K562 (cell line): ENCODE results near the gene TYMP. TPM values are rescaled to one million over a fixed set of nuclear protein-coding genes. Genes with fewer than 3 reads are reported as not detected.

Source experiments
- ATAC-seq: fragments of 200-7000 bp; cut with Tn5 transposase; 3 replicates; pipeline ENCODE4 v1.9.1; 2020; ENCODE audit warnings: moderate library complexity
- BruUV-seq: library from RNA; stranded (reverse); fragments of 400-500 nt; replicated peaks from 2 replicates; lab custom pipeline; 2021; lab: Mats Ljungman, UMichigan
- CTCF ChIA-PET: fragments of 300-600 bp; formaldehyde crosslinking; extraction: SDS; loops from one replicate; lab custom pipeline; 2021; ENCODE audit warnings: low intra/inter-chr PET ratio; lab: Yijun Ruan, JAX
- POLR2A ChIA-PET: fragments of 300-600, 350-650 bp; sonication (Branson Sonifier 250); formaldehyde crosslinking; extraction: SDS; loops from one replicate; lab custom pipeline; 2021; ENCODE audit warnings: antibody characterized with exemption, inconsistent platforms; lab: Yijun Ruan, JAX
- DNase-seq, 4 experiments: peaks; one replicate each; pipeline versions ENCODE4 v3.0.0 to v3.0.0-alpha.2; 2011 to 2018; ENCODE audit warnings: low spot score in 3 of 4, mixed read lengths in 3 of 4; ENCODE audit errors: extremely low read depth in 1 of 4
- FAIRE-seq: peaks from 2 replicates; lab custom pipeline; 2011; peaks lifted over from hg19 to GRCh38; lab: Jason Lieb, UNC
- H2AFZ ChIP-seq: 2 replicates; pipeline ENCODE4 v1.6.0; 2011; ENCODE audit warnings: low read depth, low read length, control low read depth, inconsistent platforms
- H3K27ac ChIP-seq: fragments of 200-600 bp; 3 replicates; pipeline ENCODE4 v1.8.0; 2011; ENCODE audit warnings: low read depth, mild to moderate bottlenecking, control low read depth, inconsistent platforms, low read length, moderate library complexity, mixed read lengths; ENCODE audit errors: extremely low read depth
- H3K27me3 ChIP-seq, 2 experiments: fragments of 300-600 bp in 1 of 2; 2 replicates in 1 of 2; 3 replicates in 1 of 2; pipeline versions ENCODE4 v1.6.0 to v1.8.0; 2011; ENCODE audit warnings: inconsistent platforms in 2 of 2, low read length in 2 of 2, mild to moderate bottlenecking in 1 of 2, mixed read lengths in 1 of 2, moderate library complexity in 1 of 2; ENCODE audit not compliant: control insufficient read depth in 2 of 2, insufficient read depth in 2 of 2
- H3K36me3 ChIP-seq: fragments of 300-600 bp; 3 replicates; pipeline ENCODE4 v1.8.0; 2011; ENCODE audit warnings: mild to moderate bottlenecking, low read length, inconsistent platforms; ENCODE audit not compliant: control insufficient read depth, insufficient read depth
- H3K4me1 ChIP-seq, 2 experiments: fragments of 200-600 bp in 1 of 2; replicated peaks in 1 of 2; 2 replicates in 1 of 2; 3 replicates in 1 of 2; pipeline versions ENCODE4 v1.5.1 to v1.8.0; 2011; ENCODE audit warnings: inconsistent platforms in 2 of 2, low read length in 2 of 2, mild to moderate bottlenecking in 1 of 2, mixed read lengths in 1 of 2, moderate library complexity in 1 of 2; ENCODE audit not compliant: control insufficient read depth in 2 of 2, insufficient read depth in 2 of 2
- H3K4me2 ChIP-seq: 2 replicates; pipeline ENCODE4 v1.6.1; 2011; ENCODE audit warnings: low read length, control low read depth, inconsistent platforms, mixed read lengths; ENCODE audit not compliant: insufficient read depth
- H3K4me3 ChIP-seq: fragments of 200-600 bp; sonication (generic), shearing (Covaris generic); 2 replicates; pipeline ENCODE4 v1.5.1; 2016; ENCODE audit warnings: control low read depth, inconsistent platforms
- H3K79me2 ChIP-seq: fragments of 200-600 bp; 3 replicates; pipeline ENCODE4 v1.8.0; 2011; ENCODE audit warnings: low read length, inconsistent platforms; ENCODE audit not compliant: control insufficient read depth, insufficient read depth
- H3K9ac ChIP-seq, 2 experiments: 2 replicates each; pipeline versions ENCODE4 v1.6.0 to v1.6.1; 2011; ENCODE audit warnings: low read depth in 2 of 2, low read length in 2 of 2, control low read depth in 1 of 2, inconsistent platforms in 1 of 2, mild to moderate bottlenecking in 1 of 2, mixed read lengths in 1 of 2; ENCODE audit not compliant: insufficient read depth in 1 of 2
- H3K9me1 ChIP-seq: one replicate; pipeline ENCODE4 v1.6.0; 2011; ENCODE audit warnings: inconsistent platforms, mild to moderate bottlenecking, low read length, moderate library complexity; ENCODE audit not compliant: control insufficient read depth, insufficient read depth
- H3K9me3 ChIP-seq: replicated peaks from 2 replicates; pipeline ENCODE4 v1.5.1; 2011; ENCODE audit warnings: low read depth, low read length, inconsistent platforms; ENCODE audit not compliant: control insufficient read depth, insufficient read depth
- H4K20me1 ChIP-seq: replicated peaks from 2 replicates; pipeline ENCODE4 v1.6.1; 2011; ENCODE audit warnings: low read length, inconsistent platforms, mixed read lengths; ENCODE audit not compliant: control insufficient read depth, insufficient read depth
- CBX5 ChIP-seq: IDR thresholded peaks from 2 replicates; pipeline ENCODE4 v1.6.1; 2014; ENCODE audit warnings: low read depth, borderline replicate concordance
- CEBPZ ChIP-seq: fragments of 150-350 bp; IDR thresholded peaks from 2 replicates; pipeline ENCODE4 v1.6.1; 2014; ENCODE audit warnings: low read depth, mild to moderate bottlenecking, low read length, borderline replicate concordance
- FOSL1 ChIP-seq: fragments of 200-800 bp; sonication (Bioruptor generic); conservative IDR thresholded peaks from 2 replicates; pipeline ENCODE4 v1.6.1; 2016; ENCODE audit warnings: missing genetic modification characterization, missing compliant biosample characterization
- HMGXB4 ChIP-seq: sonication (generic); formaldehyde crosslinking; IDR thresholded peaks from 2 replicates; pipeline ENCODE4 v1.8.1; 2023; ENCODE audit warnings: mild to moderate bottlenecking, missing genetic modification reagents
- NFE2L1 ChIP-seq: fragments of 450-650 bp; IDR thresholded peaks from 2 replicates; pipeline ENCODE4 v1.6.1; 2016; ENCODE audit warnings: missing genetic modification characterization, low read depth, mild to moderate bottlenecking, missing compliant biosample characterization, moderate library complexity, borderline replicate concordance
- NFXL1 ChIP-seq: fragments of 450-650 bp; formaldehyde crosslinking; IDR thresholded peaks from 2 replicates; pipeline ENCODE4 v1.4.0; 2021; ENCODE audit warnings: mild to moderate bottlenecking
- NFYB ChIP-seq: IDR thresholded peaks from 2 replicates; pipeline ENCODE4 v1.6.1; 2011; ENCODE audit warnings: mild to moderate bottlenecking, moderate library complexity; ENCODE audit not compliant: insufficient read length; ENCODE audit errors: extremely low read depth
- SIN3A ChIP-seq, 2 experiments: fragments of 150-350 bp in 1 of 2; IDR thresholded peaks; 2 replicates each; pipeline ENCODE4 v1.6.1; 2011 to 2016; ENCODE audit warnings: borderline replicate concordance in 2 of 2, low read depth in 2 of 2, low read length in 2 of 2, mild to moderate bottlenecking in 2 of 2, moderate library complexity in 2 of 2; ENCODE audit not compliant: control insufficient read depth in 1 of 2
- SMAD2 ChIP-seq: fragments of 150-350 bp; IDR thresholded peaks from 2 replicates; pipeline ENCODE4 v1.6.1; 2014; ENCODE audit warnings: low read depth, mild to moderate bottlenecking, low read length
- SRSF7 ChIP-seq: fragments of 200-400 bp; formaldehyde crosslinking; optimal IDR thresholded peaks from 2 replicates; pipeline ENCODE3; 2017; ENCODE audit warnings: mild to moderate bottlenecking, low read depth, low read length
- ZBTB11 ChIP-seq, 3 experiments: fragments of 200-800 bp in 1 of 3; fragments of 250-450 bp in 1 of 3; fragments of 450-650 bp in 1 of 3; sonication (Bioruptor Pico) in 1 of 3; sonication (Bioruptor generic) in 1 of 3; formaldehyde crosslinking in 1 of 3; IDR thresholded peaks; 2 replicates each; pipeline versions ENCODE4 v1.6.1 to v1.8.0; 2016 to 2022; ENCODE audit warnings: mild to moderate bottlenecking in 2 of 3, missing genetic modification characterization in 2 of 3, missing compliant biosample characterization in 1 of 3, moderate library complexity in 1 of 3
- ZNF695 ChIP-seq: fragments of 450-650 bp; formaldehyde crosslinking; IDR thresholded peaks from 2 replicates; pipeline ENCODE4 v1.4.0; 2020; ENCODE audit warnings: mild to moderate bottlenecking, moderate library complexity
- ZNF717 ChIP-seq: fragments of 250-450 bp; sonication (Bioruptor Pico); IDR thresholded peaks from 2 replicates; pipeline ENCODE4 v1.5.0; 2021
- ZNF785 ChIP-seq: fragments of 250-450 bp; sonication (Bioruptor Pico); IDR thresholded peaks from 2 replicates; pipeline ENCODE4 v1.4.0; 2020; ENCODE audit warnings: mild to moderate bottlenecking
- WGBS: fragments of 100-300 bp; shearing (Covaris generic); methylation state at CpG from one replicate; pipeline ENCODE4 v1.1.6; 2016; ENCODE audit warnings: low coverage, mixed read lengths; ENCODE audit not compliant: insufficient coverage; ENCODE audit errors: missing lambda C conversion rate; 5-methylcytosine and 5-hydroxymethylcytosine counted together
- in situ Hi-C: fragments of 300-500 bp; cut with MboI; formaldehyde crosslinking; loops from 4 replicates; pipeline ENCODE4 v1.15.0; 2018; ENCODE audit warnings: inconsistent platforms, mixed read lengths
- intact Hi-C: fragments of 100-400 bp; cut with micrococcal nuclease; formaldehyde crosslinking; loops from 2 replicates; pipeline ENCODE4 v1.14.2; 2022
- polyA plus RNA-seq, 8 experiments: library from polyadenylated mRNA; depleted of rRNA in 4 of 8; stranded (reverse) in 5 of 8; unstranded in 3 of 8; fragments of >200 nt; fragmentation: Nextera tagmentation in 2 of 8; fragmentation: Illumina TruSeq in 1 of 8; extraction: Ambion mirVana in 2 of 8; extraction: Trizol in 1 of 8; gene quantifications; 2 replicates each; pipeline versions ENCODE4 v1.2.1 to v1.2.3, GENCODE V29; 2011 to 2014; ENCODE audit warnings: inconsistent platforms in 1 of 8, missing spikeins in 1 of 8
- total RNA-seq, 7 experiments: library from RNA; depleted of rRNA in 6 of 7; stranded (reverse); fragments of >200 nt in 6 of 7; fragmentation: Illumina TruSeq in 2 of 7; extraction: Trizol in 2 of 7; gene quantifications; 2 replicates each; pipeline versions ENCODE4 v1.2.1 to v1.2.3, GENCODE V29; 2011 to 2021; ENCODE audit warnings: low replicate concordance in 1 of 7

TYMP gene
- total and polyA plus RNA-seq, 9 of the 15 experiments (the other 6 are each of a cell fraction or from before 2014, with no cell fraction given), result 0.03 to 4.0 (median 2.4) TPM; not detected in 4

GRCh38 chr22:50476868-50477267, 52.9 kb downstream of the TYMP start:
- Histone ChIP-seq H3K79me2 (peaks cover 25% of the 10 kb centered on the region), H2AFZ (no peak overlapping the region), H3K27me3 (no peaks in the 10 kb centered on the region), H3K4me2 (no peak overlapping the region), H3K36me3 (0 out of 3 replicates have a peak, but pooled peaks cover 2% of the 10 kb centered on the region), H4K20me1 (peaks cover 22% of the 10 kb centered on the region), H3K9me1 (peaks cover 4% of the 10 kb centered on the region), H3K4me1 (peaks cover 13 to 48% of the 10 kb centered on the region in 2 experiments; a peak in 4 of 5 replicates), H3K9me3 (no peaks in the 10 kb centered on the region), H3K9ac (no peak overlapping the region), H3K4me3 (no peak overlapping the region), H3K27ac (no peak overlapping the region)
- FAIRE-seq, result no peak
- ChIA-PET CTCF (no interaction called here), POLR2A (interaction anchor here (0.6 kb wide), 1 partner anchor 56 kb away, joined by 3 read pairs; no protein-coding TSS in a partner anchor)
- no peak for DNase-seq
- 45% methylated on average over 5 of the region's 7 CpGs for WGBS
- BruUV-seq, result no TSS peak
- no peak for ATAC-seq
- in situ Hi-C loops (no loop called here), intact Hi-C loops (no loop called here)
- TF ChIP-seq NFXL1 (CRISPR knock-in tag), result no peak
- TF ChIP-seq CEBPZ, result no peak
- TF ChIP-seq ZNF785 (CRISPR knock-in tag), result no peak
- no peak for TF ChIP-seq ZBTB11 (CRISPR knock-in tag; IDR thresholded peaks at IDR 0.05)
- no peak for TF ChIP-seq SRSF7
- TF ChIP-seq SMAD2, result no peak
- no peak for TF ChIP-seq HMGXB4
- TF ChIP-seq ZNF717, result no peak
- TF ChIP-seq FOSL1, result no peak
- TF ChIP-seq CBX5, result no peak
- TF ChIP-seq SIN3A (IDR thresholded peaks at IDR 0.05; ENCODE audit: borderline replicate concordance in 2 of 2, control insufficient read depth in 1 of 2, low read depth in 2 of 2, low read length in 2 of 2), result no peak
- TF ChIP-seq NFYB, result no peak
- no peak for TF ChIP-seq ZNF695 (CRISPR knock-in tag)
- TF ChIP-seq NFE2L1 (tag), result no peak
